ENCODE measurements around the gene TMEM255B.
"Not testable (repeated sequence)": the region's sequence is repeated elsewhere in the genome, so short reads cannot be mapped to it uniquely, and the experiment has no call there.

The TMEM255B gene

GRCh38 chr13:113822956-113823744 lies 64.1 kb downstream of the TMEM255B start:
- Histone ChIP-seq H3K9ac (ENCODE audit: low read depth, low read length, poor library complexity, severe bottlenecking) (no peak overlapping the region), H3K27me3 (ENCODE audit: insufficient read depth, low read length, poor library complexity, severe bottlenecking) (no peaks in the 10 kb centered on the region), H3K4me2 (ENCODE audit: low read depth, low read length, poor library complexity, severe bottlenecking) (no peak overlapping the region), H4K20me1 (ENCODE audit: insufficient read depth, low read length, poor library complexity, severe bottlenecking) (no peaks in the 10 kb centered on the region), H3K79me2 (ENCODE audit: insufficient read depth, low read length) (no peaks in the 10 kb centered on the region), H3K36me3 (ENCODE audit: insufficient read depth, low read length) (no peaks in the 10 kb centered on the region), H2AFZ (ENCODE audit: low read length) (no peak overlapping the region), H3K9me3 (ENCODE audit: insufficient read depth, low read depth, low read length) (no peaks in the 10 kb centered on the region), H3K4me1 (ENCODE audit: insufficient read depth, low read length, poor library complexity, severe bottlenecking) (no peaks in the 10 kb centered on the region), H3K4me3 (ENCODE audit: low read length, poor library complexity, severe bottlenecking) (no peak overlapping the region), H3K9me2 (replicated peaks; ENCODE audit: low read depth, low read length) (no peaks in the 10 kb centered on the region), H3F3A (ENCODE audit: low read depth) (no peaks in the 10 kb centered on the region)
- TF ChIP-seq, protein P1, sequence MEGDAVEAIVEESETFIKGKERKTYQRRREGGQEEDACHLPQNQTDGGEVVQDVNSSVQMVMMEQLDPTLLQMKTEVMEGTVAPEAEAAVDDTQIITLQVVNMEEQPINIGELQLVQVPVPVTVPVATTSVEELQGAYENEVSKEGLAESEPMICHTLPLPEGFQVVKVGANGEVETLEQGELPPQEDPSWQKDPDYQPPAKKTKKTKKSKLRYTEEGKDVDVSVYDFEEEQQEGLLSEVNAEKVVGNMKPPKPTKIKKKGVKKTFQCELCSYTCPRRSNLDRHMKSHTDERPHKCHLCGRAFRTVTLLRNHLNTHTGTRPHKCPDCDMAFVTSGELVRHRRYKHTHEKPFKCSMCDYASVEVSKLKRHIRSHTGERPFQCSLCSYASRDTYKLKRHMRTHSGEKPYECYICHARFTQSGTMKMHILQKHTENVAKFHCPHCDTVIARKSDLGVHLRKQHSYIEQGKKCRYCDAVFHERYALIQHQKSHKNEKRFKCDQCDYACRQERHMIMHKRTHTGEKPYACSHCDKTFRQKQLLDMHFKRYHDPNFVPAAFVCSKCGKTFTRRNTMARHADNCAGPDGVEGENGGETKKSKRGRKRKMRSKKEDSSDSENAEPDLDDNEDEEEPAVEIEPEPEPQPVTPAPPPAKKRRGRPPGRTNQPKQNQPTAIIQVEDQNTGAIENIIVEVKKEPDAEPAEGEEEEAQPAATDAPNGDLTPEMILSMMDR (conservative IDR thresholded peaks at IDR 0.05; ENCODE audit: low read length), result no peak
- TF ChIP-seq EZH2phosphoT487 (IDR thresholded peaks at IDR 0.05; ENCODE audit: borderline replicate concordance), result no peak

GRCh38 chr13:113823771-113824170 lies 64.7 kb downstream of the TMEM255B start:
- H3K9me2 ChIP-seq (replicated peaks; ENCODE audit: low read depth, low read length), result no peaks in the 10 kb centered on the region
- H3F3A ChIP-seq (ENCODE audit: low read depth), result no peaks in the 10 kb centered on the region
- TF ChIP-seq EZH2phosphoT487 (IDR thresholded peaks at IDR 0.05; ENCODE audit: borderline replicate concordance), result no peak
- TF ChIP-seq, protein P1 (conservative IDR thresholded peaks at IDR 0.05; ENCODE audit: low read length), result no peak
- H2AFZ ChIP-seq (ENCODE audit: low read length), result no peak overlapping the region
- H3K79me2 ChIP-seq (ENCODE audit: insufficient read depth, low read length), result no peaks in the 10 kb centered on the region
- H3K9me3 ChIP-seq (ENCODE audit: insufficient read depth, low read depth, low read length), result no peaks in the 10 kb centered on the region
- H3K36me3 ChIP-seq (ENCODE audit: insufficient read depth, low read length), result no peaks in the 10 kb centered on the region
- no peaks in the 10 kb centered on the region for H3K27me3 ChIP-seq (ENCODE audit: insufficient read depth, low read length, poor library complexity, severe bottlenecking)
- H3K4me3 ChIP-seq (ENCODE audit: low read length, poor library complexity, severe bottlenecking), result no peak overlapping the region
- H4K20me1 ChIP-seq (ENCODE audit: insufficient read depth, low read length, poor library complexity, severe bottlenecking), result no peaks in the 10 kb centered on the region
- H3K4me1 ChIP-seq (ENCODE audit: insufficient read depth, low read length, poor library complexity, severe bottlenecking), result no peaks in the 10 kb centered on the region
- no peak overlapping the region for H3K9ac ChIP-seq (ENCODE audit: low read depth, low read length, poor library complexity, severe bottlenecking)
- H3K4me2 ChIP-seq (ENCODE audit: low read depth, low read length, poor library complexity, severe bottlenecking), result no peak overlapping the region

DNA sequence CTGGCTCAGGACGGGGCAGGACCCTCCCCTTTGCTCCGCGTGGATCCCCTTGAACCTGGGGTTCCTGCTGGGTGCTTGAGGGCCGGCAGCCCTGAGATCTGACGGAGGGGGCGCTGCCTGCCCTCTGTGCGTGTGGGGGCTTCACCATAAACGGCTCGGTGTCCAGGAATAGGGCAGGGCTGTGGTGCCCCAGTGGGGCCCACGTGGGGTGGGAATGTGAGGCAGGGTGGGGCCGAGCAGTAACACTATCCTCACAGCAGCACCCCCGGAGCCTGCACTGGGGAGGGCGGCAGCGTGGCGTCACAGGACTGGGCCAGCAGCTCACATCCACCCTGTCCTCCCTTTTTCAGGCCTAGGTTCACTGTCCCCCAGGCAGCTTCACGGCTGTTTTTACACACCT lies 66.8 kb downstream of the TMEM255B start:
- no peaks in the 10 kb centered on the region for H3K36me3 ChIP-seq (ENCODE audit: insufficient read depth, low read length)
- no peaks in the 10 kb centered on the region for H4K20me1 ChIP-seq (ENCODE audit: insufficient read depth, low read length, poor library complexity, severe bottlenecking)

GRCh38 chr13:113826446-113826845 lies 67.4 kb downstream of the TMEM255B start:
- not testable (repeated sequence) for H3K9ac ChIP-seq (ENCODE audit: low read depth, low read length, poor library complexity, severe bottlenecking); H3K4me2 ChIP-seq (ENCODE audit: low read depth, low read length, poor library complexity, severe bottlenecking); H3K4me1 ChIP-seq (ENCODE audit: insufficient read depth, low read length, poor library complexity, severe bottlenecking); H3K27me3 ChIP-seq (ENCODE audit: insufficient read depth, low read length, poor library complexity, severe bottlenecking); H3K9me3 ChIP-seq (ENCODE audit: insufficient read depth, low read depth, low read length); H2AFZ ChIP-seq (ENCODE audit: low read length); H3F3A ChIP-seq (ENCODE audit: low read depth); H3K9me2 ChIP-seq (replicated peaks; ENCODE audit: low read depth, low read length); H3K4me3 ChIP-seq (ENCODE audit: low read length, poor library complexity, severe bottlenecking); H3K36me3 ChIP-seq (ENCODE audit: insufficient read depth, low read length); H4K20me1 ChIP-seq (ENCODE audit: insufficient read depth, low read length, poor library complexity, severe bottlenecking); H3K79me2 ChIP-seq (ENCODE audit: insufficient read depth, low read length)

More for the DNA sequence above, 66.8 kb downstream of the TMEM255B start:
- Histone ChIP-seq H3K79me2 (ENCODE audit: insufficient read depth, low read length) (no peaks in the 10 kb centered on the region), H2AFZ (ENCODE audit: low read length) (no peak overlapping the region), H3F3A (ENCODE audit: low read depth) (no peaks in the 10 kb centered on the region), H3K9me2 (replicated peaks; ENCODE audit: low read depth, low read length) (no peaks in the 10 kb centered on the region), H3K4me2 (ENCODE audit: low read depth, low read length, poor library complexity, severe bottlenecking) (no peak overlapping the region), H3K9me3 (ENCODE audit: insufficient read depth, low read depth, low read length) (no peaks in the 10 kb centered on the region; the same call in 1 of the 2 replicates), H3K4me1 (ENCODE audit: insufficient read depth, low read length, poor library complexity, severe bottlenecking) (no peaks in the 10 kb centered on the region), H3K9ac (ENCODE audit: low read depth, low read length, poor library complexity, severe bottlenecking) (no peak overlapping the region), H3K4me3 (ENCODE audit: low read length, poor library complexity, severe bottlenecking) (no peak overlapping the region), H3K27me3 (ENCODE audit: insufficient read depth, low read length, poor library complexity, severe bottlenecking) (no peaks in the 10 kb centered on the region)
- TF ChIP-seq EZH2phosphoT487 (IDR thresholded peaks at IDR 0.05; ENCODE audit: borderline replicate concordance), result no peak
- TF ChIP-seq, protein P1 (conservative IDR thresholded peaks at IDR 0.05; ENCODE audit: low read length), result no peak
